Activated T-helper 1 cell treated with Interleukin-2 at 50 U/mL for 16 hours (primary cell): ENCODE data around the gene DDIAS.
A peak's percentile ranks its signal among the peaks of the same experiment; 100 is the strongest.
"Not testable (repeated sequence)": the region's sequence is repeated elsewhere in the genome, so short reads cannot be mapped to it uniquely, and the experiment has no call there.

ENCODE experiments used
- DNase-seq: peaks from one replicate; pipeline ENCODE4 v3.0.0-alpha.2; 2020; ENCODE audit warnings: low read depth

DDIAS gene

GRCh38 chr11:82922396-82923173 is 21.0 kb downstream of the DDIAS start:
- DNase-seq: not testable (repeated sequence)

GRCh38 chr11:82924522-82925224 is 23.1 kb downstream of the DDIAS start:
- no peak for DNase-seq

DNA sequence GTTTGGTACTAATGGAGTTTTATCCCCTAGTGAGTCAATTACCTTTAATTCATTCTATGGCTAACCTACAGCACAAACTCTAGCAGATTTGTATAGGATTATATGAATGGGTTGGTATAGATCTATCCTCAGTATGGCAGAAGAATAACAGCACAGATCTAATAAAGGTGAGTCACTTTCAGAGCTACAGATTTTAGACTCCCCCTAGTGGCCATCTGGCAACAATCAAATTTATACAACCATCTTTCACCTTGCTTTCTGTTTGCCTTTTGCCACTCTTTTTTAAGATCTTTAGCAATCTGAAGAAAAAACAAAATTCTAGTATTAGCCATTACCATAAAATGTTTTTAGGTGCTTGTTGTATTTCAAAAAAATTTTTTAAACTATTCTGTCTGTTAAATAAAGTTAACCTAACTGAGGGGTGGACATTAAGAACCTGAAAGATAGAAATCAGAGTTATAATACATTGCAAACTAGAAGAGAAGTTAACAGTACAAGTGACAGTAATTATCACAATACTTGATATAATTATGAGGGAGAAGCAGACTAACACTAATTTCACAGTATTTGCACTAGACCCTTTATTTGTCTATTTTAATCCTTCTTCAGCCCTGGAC is 25.8 kb downstream of the DDIAS start:
- no peak for DNase-seq

- DNase-seq: no peak
Observed at GRCh38 chr11:82929121-82929520, 27.6 kb downstream of the DDIAS start.

- no peak for DNase-seq
Observed at GRCh38 chr11:82930229-82930628, 28.7 kb downstream of the DDIAS start.

GRCh38 chr11:82930734-82931133 is 29.2 kb downstream of the DDIAS start:
- DNase-seq: no peak

- DNase-seq: no peak
Observed at GRCh38 chr11:82932564-82932963, 31.0 kb downstream of the DDIAS start.

- no peak for DNase-seq
Observed at GRCh38 chr11:82936261-82936660, 34.7 kb downstream of the DDIAS start.

DNA sequence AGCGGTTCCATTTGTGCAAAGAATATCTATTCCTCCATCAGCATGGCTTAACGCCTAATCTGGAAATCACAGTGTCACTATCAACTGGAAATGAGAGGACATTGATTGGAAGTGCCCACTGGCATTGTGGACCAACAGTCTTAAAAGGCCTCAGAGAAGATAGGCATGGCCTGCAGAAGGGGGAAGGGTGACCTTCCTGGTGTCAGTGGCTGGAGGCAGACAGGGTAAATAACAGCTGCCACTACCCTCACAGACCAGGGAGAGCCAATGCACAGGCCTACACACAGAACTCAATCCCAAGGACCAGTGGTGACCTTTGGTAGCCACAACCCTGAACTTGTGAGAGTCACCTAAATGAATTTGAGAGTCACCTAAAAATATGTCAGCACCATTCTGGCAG is 36.0 kb downstream of the DDIAS start:
- no peak for DNase-seq

DNA sequence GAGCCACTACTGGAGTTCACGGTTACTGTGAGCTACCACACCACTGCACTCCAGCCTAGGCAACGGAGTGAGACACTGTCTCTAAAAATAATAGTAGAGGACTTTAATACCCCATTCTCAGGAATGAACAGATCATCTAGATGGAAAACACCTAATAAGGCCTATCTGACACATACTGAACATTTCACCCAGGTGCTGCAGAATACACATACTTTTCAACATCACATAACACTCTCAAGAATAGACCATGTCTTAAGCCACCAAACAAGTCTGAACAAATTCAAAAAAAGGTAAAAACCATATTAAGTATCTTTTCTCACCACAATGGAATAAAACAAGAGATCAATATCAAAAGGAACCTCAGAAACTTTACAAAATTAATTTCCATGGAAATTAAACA is 37.9 kb downstream of the DDIAS start:
- DNase-seq: no peak

- DNase-seq: no peak
Observed at GRCh38 chr11:82942376-82942775, 40.8 kb downstream of the DDIAS start.

GRCh38 chr11:82943430-82943829 is 41.9 kb downstream of the DDIAS start:
- DNase-seq: not testable (repeated sequence)

DNA sequence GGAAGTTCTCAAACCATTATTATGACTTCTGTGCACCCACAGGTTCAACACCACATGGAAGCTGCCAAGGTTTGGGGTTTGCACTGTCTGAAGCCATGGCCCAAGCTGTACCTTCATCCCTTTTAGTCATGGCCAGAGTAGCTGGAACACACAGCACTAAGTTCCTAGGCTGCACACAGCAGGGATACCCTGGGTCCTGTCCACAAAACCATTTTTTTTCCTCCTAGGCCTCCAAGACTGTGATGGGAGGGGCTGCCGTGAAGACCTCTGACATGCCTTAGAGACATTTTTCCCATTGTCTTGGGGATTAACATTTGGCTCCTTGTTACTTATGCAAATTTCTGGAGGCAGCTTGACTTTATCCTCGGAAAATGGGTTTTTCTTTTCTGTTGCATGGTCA is 42.7 kb downstream of the DDIAS start:
- DNase-seq: no peak

DNA sequence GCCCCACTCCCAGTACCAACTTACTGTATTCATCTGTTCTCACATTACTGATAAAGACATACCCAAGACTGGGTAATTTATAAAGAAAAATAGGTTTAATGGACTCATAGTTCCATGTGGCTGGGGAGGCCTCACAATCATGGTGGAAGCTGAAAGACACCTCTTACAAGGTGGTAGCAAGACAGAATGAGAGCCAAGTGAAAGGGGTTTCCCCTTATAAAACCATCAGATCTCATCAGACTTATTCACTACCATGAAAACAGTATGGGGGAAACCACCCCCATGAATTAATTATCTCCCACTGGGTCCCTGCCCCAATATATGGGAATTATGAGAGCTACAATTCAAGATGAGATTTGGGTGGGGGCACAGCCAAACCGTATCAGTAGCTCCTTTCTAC is 43.5 kb downstream of the DDIAS start:
- DNase-seq: not testable (repeated sequence)

DNA sequence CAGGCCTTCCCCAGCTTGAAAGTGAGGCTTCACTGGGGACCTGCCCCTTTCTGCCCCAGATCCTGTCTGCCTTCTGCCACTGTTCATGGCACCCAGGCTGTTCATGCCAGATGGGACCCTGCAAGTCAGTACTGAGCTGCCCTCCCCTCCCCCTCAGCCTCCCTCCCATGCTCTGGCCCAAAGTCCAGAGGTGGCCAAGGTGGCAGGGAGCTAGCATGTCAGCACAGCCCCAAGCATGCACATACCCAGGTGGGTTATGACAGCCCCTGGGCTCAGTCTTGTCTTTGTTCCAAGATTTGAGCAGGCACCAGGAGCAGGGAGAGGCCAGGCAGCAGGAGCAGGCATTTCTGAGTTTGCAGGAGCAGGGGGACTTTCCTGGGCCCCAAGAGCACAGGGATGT is 44.1 kb downstream of the DDIAS start:
- DNase-seq: no peak

GRCh38 chr11:82949352-82949751 is 47.8 kb downstream of the DDIAS start:
- no peak for DNase-seq

- not testable (repeated sequence) for DNase-seq
Observed at GRCh38 chr11:82950502-82950901, 49.0 kb downstream of the DDIAS start.

DNA sequence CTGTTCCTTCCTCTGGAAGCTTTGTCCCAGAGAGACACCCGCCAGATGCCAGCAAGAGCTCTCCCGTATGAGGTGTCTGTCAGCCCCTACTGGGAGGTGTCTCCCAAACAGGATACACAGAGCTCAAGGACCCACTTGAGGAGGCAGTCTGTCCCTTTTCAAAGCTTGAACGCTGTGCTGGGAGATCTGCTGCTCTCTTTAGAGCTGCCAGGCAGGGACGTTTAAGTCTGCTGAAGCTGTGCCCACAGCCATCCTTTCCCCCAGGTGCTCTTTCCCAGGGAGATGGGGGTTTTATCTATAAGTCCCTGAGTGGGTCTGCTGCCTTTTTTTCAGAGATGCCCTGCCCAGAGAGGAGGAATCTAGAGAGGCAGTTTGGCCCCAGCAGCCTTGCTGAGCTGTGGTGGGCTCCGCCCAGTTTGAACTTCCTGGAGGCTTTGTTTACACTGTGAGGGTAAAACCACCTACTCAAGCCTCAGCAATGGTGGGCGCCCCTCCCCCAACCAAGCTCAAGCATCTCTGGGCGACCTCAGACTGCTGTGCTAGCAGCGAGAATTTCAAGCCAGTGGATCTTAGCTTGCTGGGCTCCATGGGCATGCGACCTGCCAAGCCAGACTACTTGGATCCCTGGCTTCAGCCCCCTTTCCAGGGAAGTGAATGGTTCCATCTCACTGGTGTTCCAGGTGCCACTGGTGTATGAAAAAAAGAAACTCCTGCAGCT is 54.4 kb downstream of the DDIAS start:
- DNase-seq: peak; percentile 66

GRCh38 chr11:82959987-82960778 is 58.6 kb downstream of the DDIAS start:
- no peak for DNase-seq

DNA sequence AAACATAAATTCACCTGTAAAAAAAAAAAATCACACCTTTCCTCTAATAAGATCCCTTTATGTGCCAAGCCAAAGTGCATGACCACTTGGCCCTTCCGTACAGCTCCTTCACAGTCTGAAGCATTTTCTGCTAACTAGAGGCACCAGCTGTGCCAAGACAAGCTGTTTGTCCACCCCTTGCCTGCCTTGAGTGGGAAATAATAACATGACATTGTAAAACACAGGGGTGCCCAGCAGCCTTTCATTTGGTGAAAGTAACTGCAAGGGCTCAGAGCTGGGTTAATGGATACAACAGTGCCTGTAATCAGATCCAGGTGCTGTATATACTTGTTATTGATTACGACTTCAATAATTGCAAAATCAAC is 59.2 kb downstream of the DDIAS start:
- DNase-seq: no peak

- not testable (repeated sequence) for DNase-seq
Observed at GRCh38 chr11:82962021-82962420, 60.5 kb downstream of the DDIAS start.

DNA sequence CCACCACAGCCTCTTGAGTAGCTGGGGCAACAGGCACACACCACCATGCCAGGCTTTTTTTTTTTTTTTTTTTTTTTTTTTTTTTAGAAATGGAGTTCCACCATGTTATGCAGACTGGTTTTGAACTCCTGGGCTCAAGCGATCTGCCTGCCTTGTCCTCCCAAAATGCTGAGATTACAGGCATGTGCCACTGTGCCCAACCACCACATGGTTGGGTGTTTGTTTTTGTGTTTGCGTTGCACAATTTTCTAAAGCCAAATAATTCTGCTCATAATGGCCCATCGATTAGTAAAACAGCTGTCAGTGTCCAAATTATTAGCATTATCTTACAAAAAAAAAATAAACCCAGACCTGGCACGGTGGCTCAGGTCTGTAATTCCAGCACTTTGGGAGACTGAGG is 65.8 kb downstream of the DDIAS start:
- no peak for DNase-seq
